Eye (tissue), 1 donor: ENCODE data around the gene SDHAF2.
"Not testable (repeated sequence)": the region's sequence is repeated elsewhere in the genome, so short reads cannot be mapped to it uniquely, and the experiment has no call there.

Experiments used
- DNase-seq: peaks from one replicate; pipeline ENCODE4 v3.0.0-alpha.2; 2015

The SDHAF2 gene

GRCh38 chr11:61429691-61430582 is at the start of gene SDHAF2, which contains the start of gene CPSF7:
SDHAF2 (plus strand) TSS chr11:61430124; CDS start chr11:61430147, 23 bp downstream.
CPSF7 (minus strand) TSS chr11:61429975; CDS start chr11:61429235, 740 bp downstream.
- DNase-seq = peak; percentile 97

- no peak for DNase-seq
Measured at GRCh38 chr11:61380884-61381283, 49.0 kb upstream of the SDHAF2 start.

- DNase-seq = not testable (repeated sequence)
Measured at GRCh38 chr11:61383859-61384258, 46.1 kb upstream of the SDHAF2 start.

GRCh38 chr11:61384271-61385242 is 45.4 kb upstream of the SDHAF2 start:
- no peak for DNase-seq

GRCh38 chr11:61390161-61390560 is 39.8 kb upstream of the SDHAF2 start:
- DNase-seq = no peak

GRCh38 chr11:61392981-61393595 is 36.8 kb upstream of the SDHAF2 start:
- peak; percentile 43 for DNase-seq

- DNase-seq = no peak
Measured at GRCh38 chr11:61401173-61401572, 28.8 kb upstream of the SDHAF2 start.

GRCh38 chr11:61401573-61401972 is 28.4 kb upstream of the SDHAF2 start:
- no peak for DNase-seq

GRCh38 chr11:61403658-61404057 is 26.3 kb upstream of the SDHAF2 start:
- DNase-seq = no peak

- no peak for DNase-seq
Measured at GRCh38 chr11:61404103-61404502, 25.8 kb upstream of the SDHAF2 start.

- DNase-seq = no peak
Measured at GRCh38 chr11:61404641-61405040, 25.3 kb upstream of the SDHAF2 start.

GRCh38 chr11:61406067-61406466 is 23.9 kb upstream of the SDHAF2 start:
- DNase-seq = no peak

GRCh38 chr11:61406991-61407728 is 22.8 kb upstream of the SDHAF2 start:
- DNase-seq = no peak

GRCh38 chr11:61411589-61411988 is 18.3 kb upstream of the SDHAF2 start:
- no peak for DNase-seq

- DNase-seq = no peak
Measured at GRCh38 chr11:61413496-61413895, 16.4 kb upstream of the SDHAF2 start.

- no peak for DNase-seq
Measured at GRCh38 chr11:61414547-61414946, 15.4 kb upstream of the SDHAF2 start.

GRCh38 chr11:61415381-61415780 is 14.5 kb upstream of the SDHAF2 start:
- DNase-seq = no peak

- no peak for DNase-seq
Measured at GRCh38 chr11:61416941-61417340, 13.0 kb upstream of the SDHAF2 start.

GRCh38 chr11:61417670-61418069 is 12.3 kb upstream of the SDHAF2 start:
- no peak for DNase-seq

- no peak for DNase-seq
Measured at GRCh38 chr11:61418136-61418535, 11.8 kb upstream of the SDHAF2 start.

- no peak for DNase-seq
Measured at GRCh38 chr11:61422226-61422625, 7.7 kb upstream of the SDHAF2 start.
